ENCODE measurements around the gene LRPAP1.

DNA sequence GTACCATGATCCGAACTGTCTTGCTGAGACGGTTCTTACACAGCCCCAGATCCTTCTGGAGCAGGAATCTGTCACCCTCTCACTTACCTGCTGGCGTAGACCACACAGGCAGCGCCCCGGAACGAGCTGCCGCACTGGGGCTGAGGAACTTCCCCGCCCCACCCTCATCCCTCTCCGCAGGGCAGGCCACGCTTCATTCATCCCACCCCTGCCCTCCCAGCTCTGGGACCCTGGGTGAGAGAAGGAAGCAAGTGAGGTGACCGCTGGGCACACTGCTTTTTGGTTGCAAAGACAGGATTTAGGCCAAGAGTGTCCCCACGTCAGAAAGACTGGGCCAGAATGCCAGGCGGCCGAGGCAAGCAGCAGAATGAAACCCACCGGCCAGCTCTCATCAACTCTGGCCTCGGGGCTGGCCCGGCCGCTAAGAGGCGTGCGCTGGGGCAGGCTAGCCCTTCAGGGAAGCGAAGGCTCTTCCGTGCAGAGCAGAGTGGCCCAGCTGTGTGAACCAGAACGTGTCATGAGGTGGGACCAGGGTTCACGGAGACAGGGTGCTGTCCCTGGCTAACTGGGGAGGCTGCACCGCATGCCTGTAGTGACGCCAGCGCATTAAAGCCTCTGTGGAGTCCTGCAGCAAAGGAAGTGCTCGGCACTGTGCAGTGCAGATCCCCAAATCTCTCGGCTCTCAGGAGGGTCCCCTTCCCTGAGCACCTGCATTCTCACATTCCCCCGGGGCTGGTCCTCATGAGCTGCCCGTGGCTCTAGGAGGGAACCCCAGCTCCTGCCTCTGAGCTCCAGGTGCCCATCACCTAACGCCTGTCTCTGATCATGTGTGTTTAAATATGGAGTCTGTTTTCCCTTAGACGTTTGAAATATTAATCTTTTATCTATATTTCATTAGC lies 6.4 kb downstream of the LRPAP1 start:
- TF ChIP-seq, protein P1, sequence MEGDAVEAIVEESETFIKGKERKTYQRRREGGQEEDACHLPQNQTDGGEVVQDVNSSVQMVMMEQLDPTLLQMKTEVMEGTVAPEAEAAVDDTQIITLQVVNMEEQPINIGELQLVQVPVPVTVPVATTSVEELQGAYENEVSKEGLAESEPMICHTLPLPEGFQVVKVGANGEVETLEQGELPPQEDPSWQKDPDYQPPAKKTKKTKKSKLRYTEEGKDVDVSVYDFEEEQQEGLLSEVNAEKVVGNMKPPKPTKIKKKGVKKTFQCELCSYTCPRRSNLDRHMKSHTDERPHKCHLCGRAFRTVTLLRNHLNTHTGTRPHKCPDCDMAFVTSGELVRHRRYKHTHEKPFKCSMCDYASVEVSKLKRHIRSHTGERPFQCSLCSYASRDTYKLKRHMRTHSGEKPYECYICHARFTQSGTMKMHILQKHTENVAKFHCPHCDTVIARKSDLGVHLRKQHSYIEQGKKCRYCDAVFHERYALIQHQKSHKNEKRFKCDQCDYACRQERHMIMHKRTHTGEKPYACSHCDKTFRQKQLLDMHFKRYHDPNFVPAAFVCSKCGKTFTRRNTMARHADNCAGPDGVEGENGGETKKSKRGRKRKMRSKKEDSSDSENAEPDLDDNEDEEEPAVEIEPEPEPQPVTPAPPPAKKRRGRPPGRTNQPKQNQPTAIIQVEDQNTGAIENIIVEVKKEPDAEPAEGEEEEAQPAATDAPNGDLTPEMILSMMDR (IDR thresholded peaks at IDR 0.05): no peak
- TF ChIP-seq POLR2A (IDR thresholded peaks at IDR 0.05): no peak
